ENCODE data around the gene TCERG1L. TPM values are rescaled to one million over a fixed set of nuclear protein-coding genes. Genes with fewer than 3 reads are reported as not detected.

The TCERG1L gene
- total RNA-seq, 1 experiment from 2014 or later = not detected

DNA sequence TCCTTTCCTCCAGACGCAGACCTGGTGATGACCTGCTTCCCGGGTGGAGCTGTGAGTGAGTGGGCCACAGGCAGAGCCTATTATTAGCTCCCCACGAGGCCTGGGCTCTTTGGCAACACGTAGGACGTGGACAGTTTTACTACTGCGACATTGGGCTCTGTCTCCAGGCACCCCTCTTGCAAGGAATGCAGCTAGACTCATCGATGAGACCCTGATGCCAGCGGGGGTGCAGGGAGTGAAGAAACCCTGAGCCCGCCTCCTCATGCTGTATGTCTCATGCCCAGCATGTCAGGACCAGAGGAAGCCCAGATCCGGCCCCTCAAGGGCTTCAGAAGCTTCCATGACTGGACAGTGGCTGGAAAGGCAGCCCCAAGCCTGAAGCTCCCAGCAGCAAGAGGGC, 161.9 kb downstream of the TCERG1L start:
- no peaks in the 10 kb centered on the region for H3K27me3 ChIP-seq (ENCODE audit: control insufficient read depth, insufficient read depth, low read length)
- TF ChIP-seq SIN3A (IDR thresholded peaks at IDR 0.05; ENCODE audit: borderline replicate concordance, insufficient read depth, low read depth, low read length) = no peak
- in situ Hi-C loops (cut with HindIII; ENCODE audit: low pct_unique_long_range_greater_than_20kb, low sequenced_read_pairs) (no loop called here), intact Hi-C loops (cut with micrococcal nuclease; ENCODE audit: unreplicated experiment) (no loop called here)
- H3K36me3 ChIP-seq (ENCODE audit: control insufficient read depth, insufficient read depth, low read length) = no peaks in the 10 kb centered on the region
- POLR2A ChIA-PET = no interaction called here
- no peak overlapping the region for H3K4me3 ChIP-seq (ENCODE audit: low read depth in 2 of 2, low read length in 2 of 2)
- H3K9me3 ChIP-seq (ENCODE audit: control insufficient read depth, insufficient read depth, low read depth, low read length) = no peaks in the 10 kb centered on the region
- H3K27ac ChIP-seq (ENCODE audit: low read length) = no peak overlapping the region
- no peak for DNase-seq (ENCODE audit: low read depth, low spot score)
- no peaks in the 10 kb centered on the region for H3K4me1 ChIP-seq (ENCODE audit: control insufficient read depth, insufficient read depth, low read length)
- CTCF ChIA-PET = no interaction called here
- ATAC-seq = no peak
- no TSS peak for BruUV-seq (replicated peaks)

DNA sequence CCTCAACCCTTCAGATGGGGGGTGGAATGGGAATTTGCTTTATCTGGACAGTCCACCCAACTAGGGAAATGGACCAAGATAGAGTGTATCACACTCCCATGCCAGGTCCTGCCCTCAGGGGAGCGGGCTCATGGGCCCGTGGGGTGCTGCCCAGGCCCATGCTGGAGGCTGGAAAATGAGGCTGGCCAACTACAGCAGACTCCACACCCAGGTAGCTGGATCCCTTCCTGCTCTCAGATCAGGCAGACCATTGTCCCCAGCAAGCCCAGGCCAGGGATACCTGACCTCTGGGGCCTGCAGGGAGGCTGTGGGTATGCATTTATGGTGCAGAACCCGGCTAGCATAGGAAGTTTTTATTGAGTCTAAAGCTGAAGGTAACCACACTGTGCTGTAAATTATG, 162.4 kb downstream of the TCERG1L start:
- ATAC-seq (no peak), DNase-seq (ENCODE audit: low read depth, low spot score) (no peak)
- Histone ChIP-seq H3K27ac (ENCODE audit: low read length) (no peak overlapping the region), H3K36me3 (ENCODE audit: control insufficient read depth, insufficient read depth, low read length) (no peaks in the 10 kb centered on the region), H3K4me3 (ENCODE audit: low read depth in 2 of 2, low read length in 2 of 2) (no peak overlapping the region), H3K4me1 (ENCODE audit: control insufficient read depth, insufficient read depth, low read length) (no peaks in the 10 kb centered on the region), H3K9me3 (ENCODE audit: control insufficient read depth, insufficient read depth, low read depth, low read length) (no peaks in the 10 kb centered on the region), H3K27me3 (ENCODE audit: control insufficient read depth, insufficient read depth, low read length) (no peaks in the 10 kb centered on the region)
- TF ChIP-seq SIN3A (IDR thresholded peaks at IDR 0.05; ENCODE audit: borderline replicate concordance, insufficient read depth, low read depth, low read length) = no peak
- no peak for TF ChIP-seq TCF7L2 (IDR thresholded peaks at IDR 0.05; ENCODE audit: low read depth, low read length)
- TF ChIP-seq, protein P1, sequence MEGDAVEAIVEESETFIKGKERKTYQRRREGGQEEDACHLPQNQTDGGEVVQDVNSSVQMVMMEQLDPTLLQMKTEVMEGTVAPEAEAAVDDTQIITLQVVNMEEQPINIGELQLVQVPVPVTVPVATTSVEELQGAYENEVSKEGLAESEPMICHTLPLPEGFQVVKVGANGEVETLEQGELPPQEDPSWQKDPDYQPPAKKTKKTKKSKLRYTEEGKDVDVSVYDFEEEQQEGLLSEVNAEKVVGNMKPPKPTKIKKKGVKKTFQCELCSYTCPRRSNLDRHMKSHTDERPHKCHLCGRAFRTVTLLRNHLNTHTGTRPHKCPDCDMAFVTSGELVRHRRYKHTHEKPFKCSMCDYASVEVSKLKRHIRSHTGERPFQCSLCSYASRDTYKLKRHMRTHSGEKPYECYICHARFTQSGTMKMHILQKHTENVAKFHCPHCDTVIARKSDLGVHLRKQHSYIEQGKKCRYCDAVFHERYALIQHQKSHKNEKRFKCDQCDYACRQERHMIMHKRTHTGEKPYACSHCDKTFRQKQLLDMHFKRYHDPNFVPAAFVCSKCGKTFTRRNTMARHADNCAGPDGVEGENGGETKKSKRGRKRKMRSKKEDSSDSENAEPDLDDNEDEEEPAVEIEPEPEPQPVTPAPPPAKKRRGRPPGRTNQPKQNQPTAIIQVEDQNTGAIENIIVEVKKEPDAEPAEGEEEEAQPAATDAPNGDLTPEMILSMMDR (IDR thresholded peaks at IDR 0.05) = no peak
- TF ChIP-seq, protein P2, sequence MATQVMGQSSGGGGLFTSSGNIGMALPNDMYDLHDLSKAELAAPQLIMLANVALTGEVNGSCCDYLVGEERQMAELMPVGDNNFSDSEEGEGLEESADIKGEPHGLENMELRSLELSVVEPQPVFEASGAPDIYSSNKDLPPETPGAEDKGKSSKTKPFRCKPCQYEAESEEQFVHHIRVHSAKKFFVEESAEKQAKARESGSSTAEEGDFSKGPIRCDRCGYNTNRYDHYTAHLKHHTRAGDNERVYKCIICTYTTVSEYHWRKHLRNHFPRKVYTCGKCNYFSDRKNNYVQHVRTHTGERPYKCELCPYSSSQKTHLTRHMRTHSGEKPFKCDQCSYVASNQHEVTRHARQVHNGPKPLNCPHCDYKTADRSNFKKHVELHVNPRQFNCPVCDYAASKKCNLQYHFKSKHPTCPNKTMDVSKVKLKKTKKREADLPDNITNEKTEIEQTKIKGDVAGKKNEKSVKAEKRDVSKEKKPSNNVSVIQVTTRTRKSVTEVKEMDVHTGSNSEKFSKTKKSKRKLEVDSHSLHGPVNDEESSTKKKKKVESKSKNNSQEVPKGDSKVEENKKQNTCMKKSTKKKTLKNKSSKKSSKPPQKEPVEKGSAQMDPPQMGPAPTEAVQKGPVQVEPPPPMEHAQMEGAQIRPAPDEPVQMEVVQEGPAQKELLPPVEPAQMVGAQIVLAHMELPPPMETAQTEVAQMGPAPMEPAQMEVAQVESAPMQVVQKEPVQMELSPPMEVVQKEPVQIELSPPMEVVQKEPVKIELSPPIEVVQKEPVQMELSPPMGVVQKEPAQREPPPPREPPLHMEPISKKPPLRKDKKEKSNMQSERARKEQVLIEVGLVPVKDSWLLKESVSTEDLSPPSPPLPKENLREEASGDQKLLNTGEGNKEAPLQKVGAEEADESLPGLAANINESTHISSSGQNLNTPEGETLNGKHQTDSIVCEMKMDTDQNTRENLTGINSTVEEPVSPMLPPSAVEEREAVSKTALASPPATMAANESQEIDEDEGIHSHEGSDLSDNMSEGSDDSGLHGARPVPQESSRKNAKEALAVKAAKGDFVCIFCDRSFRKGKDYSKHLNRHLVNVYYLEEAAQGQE (IDR thresholded peaks at IDR 0.05; ENCODE audit: insufficient read depth in 1 of 2, low read depth in 2 of 2, low read length in 1 of 2) = no peak
- CTCF ChIA-PET = no interaction called here
- intact Hi-C loops (cut with micrococcal nuclease; ENCODE audit: unreplicated experiment) (no loop called here), in situ Hi-C loops (cut with HindIII; ENCODE audit: low pct_unique_long_range_greater_than_20kb, low sequenced_read_pairs) (no loop called here)
- BruUV-seq (replicated peaks) = no TSS peak
- POLR2A ChIA-PET = no interaction called here

DNA sequence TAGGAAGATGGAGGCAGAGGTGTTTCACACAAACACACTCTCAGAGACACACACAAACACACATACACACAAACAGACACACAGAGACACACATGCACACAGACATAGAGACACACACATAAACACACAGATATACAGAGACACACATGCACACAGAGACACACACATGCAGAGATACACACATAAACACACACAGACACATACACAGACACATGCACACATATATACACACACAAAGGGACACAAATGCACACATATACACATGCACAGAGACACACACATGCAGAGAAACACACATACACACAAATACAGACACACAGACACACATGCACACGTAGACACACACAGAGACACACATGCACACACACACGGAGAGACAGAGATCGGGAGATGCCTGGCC, 163.3 kb downstream of the TCERG1L start:
- BruUV-seq (replicated peaks) = no TSS peak
- no peak for ATAC-seq
- CTCF ChIA-PET = no interaction called here

More for the DNA sequence above, 163.3 kb downstream of the TCERG1L start:
- H3K4me3 ChIP-seq (ENCODE audit: low read depth in 2 of 2, low read length in 2 of 2) = no peak overlapping the region
- H3K4me1 ChIP-seq (ENCODE audit: control insufficient read depth, insufficient read depth, low read length) = no peaks in the 10 kb centered on the region
- H3K9me3 ChIP-seq (ENCODE audit: control insufficient read depth, insufficient read depth, low read depth, low read length) = no peaks in the 10 kb centered on the region
- in situ Hi-C loops (cut with HindIII; ENCODE audit: low pct_unique_long_range_greater_than_20kb, low sequenced_read_pairs) (no loop called here), intact Hi-C loops (cut with micrococcal nuclease; ENCODE audit: unreplicated experiment) (no loop called here)
- POLR2A ChIA-PET = no interaction called here
- TF ChIP-seq SIN3A (IDR thresholded peaks at IDR 0.05; ENCODE audit: borderline replicate concordance, insufficient read depth, low read depth, low read length) = no peak
- TF ChIP-seq POLR2AphosphoS5 (IDR thresholded peaks at IDR 0.05; ENCODE audit: low read depth, low read length) = no peak
- TF ChIP-seq TCF7L2 (IDR thresholded peaks at IDR 0.05; ENCODE audit: low read depth, low read length) = no peak
- TF ChIP-seq, protein P1 (IDR thresholded peaks at IDR 0.05) = no peak
- TF ChIP-seq, protein P2 (IDR thresholded peaks at IDR 0.05; ENCODE audit: insufficient read depth in 1 of 2, low read depth in 2 of 2, low read length in 1 of 2) = no peak
- DNase-seq (ENCODE audit: low read depth, low spot score) = no peak
- H3K27ac ChIP-seq (ENCODE audit: low read length) = no peak overlapping the region
- H3K27me3 ChIP-seq (ENCODE audit: control insufficient read depth, insufficient read depth, low read length) = no peaks in the 10 kb centered on the region
- H3K36me3 ChIP-seq (ENCODE audit: control insufficient read depth, insufficient read depth, low read length) = no peaks in the 10 kb centered on the region

All from Panc1 (cell line).